K562 (cell line): ENCODE measurements around the gene UCN. TPM values are rescaled to one million over a fixed set of nuclear protein-coding genes. Genes with fewer than 3 reads are reported as not detected.
A peak's percentile ranks its signal among the peaks of the same experiment; 100 is the strongest.

Experiments used
- CAMTA2 ChIP-seq: fragments of 250-450 bp; sonication (Bioruptor Pico); conservative IDR thresholded peaks from 2 replicates; pipeline ENCODE4 v1.5.1; 2022
- ELF2 ChIP-seq: fragments of 250-450 bp; sonication (Bioruptor Pico); IDR thresholded peaks from 2 replicates; pipeline ENCODE4 v1.5.0; 2021; ENCODE audit warnings: mild to moderate bottlenecking
- FUS ChIP-seq: fragments of 200-400 bp; formaldehyde crosslinking; optimal IDR thresholded peaks from 2 replicates; pipeline ENCODE3; 2017; ENCODE audit warnings: low read depth, low read length
- GABPA ChIP-seq: fragments of 200-800 bp; sonication (Bioruptor generic); conservative IDR thresholded peaks from 2 replicates; pipeline ENCODE4 v1.6.1; 2016; ENCODE audit warnings: low read depth, missing genetic modification characterization, missing compliant biosample characterization
- HMG20A ChIP-seq: fragments of 450-650 bp; formaldehyde crosslinking; conservative IDR thresholded peaks from 2 replicates; pipeline ENCODE4 v1.4.0; 2020; ENCODE audit warnings: mild to moderate bottlenecking, mixed read lengths
- LCOR ChIP-seq: sonication (generic); formaldehyde crosslinking; IDR thresholded peaks from 2 replicates; pipeline ENCODE4 v1.8.0; 2022; ENCODE audit warnings: mild to moderate bottlenecking, missing genetic modification reagents
- MAZ ChIP-seq, 2 experiments: fragments of 450-650 bp in 1 of 2; sonication (generic) in 1 of 2; formaldehyde crosslinking; IDR thresholded peaks in 1 of 2; conservative IDR thresholded peaks in 1 of 2; 2 replicates each; pipeline versions ENCODE4 v1.4.0 to v1.5.0; 2020; ENCODE audit warnings: mild to moderate bottlenecking in 1 of 2, missing genetic modification reagents in 1 of 2
- PHF21A ChIP-seq: fragments of 450-650 bp; IDR thresholded peaks from 2 replicates; pipeline ENCODE4 v1.6.1; 2017; ENCODE audit warnings: low read depth, borderline replicate concordance
- TFE3 ChIP-seq: fragments of 450-650 bp; formaldehyde crosslinking; IDR thresholded peaks from 2 replicates; pipeline ENCODE4 v1.4.0; 2020; ENCODE audit warnings: mild to moderate bottlenecking, mixed read lengths
- YY1 ChIP-seq, 3 experiments: IDR thresholded peaks; 2 replicates each; pipeline ENCODE4 v1.6.1; 2011; ENCODE audit warnings: low read length in 2 of 3, mild to moderate bottlenecking in 2 of 3, moderate library complexity in 2 of 3, borderline replicate concordance in 1 of 3, control low read depth in 1 of 3, low read depth in 1 of 3; ENCODE audit not compliant: insufficient read depth in 3 of 3, insufficient replicate concordance in 2 of 3, control insufficient read depth in 1 of 3, insufficient read length in 1 of 3; ENCODE audit errors: extremely low read depth in 1 of 3
- ZNF23 ChIP-seq: fragments of 250-450 bp; sonication (Bioruptor Pico); IDR thresholded peaks from 2 replicates; pipeline ENCODE4 v1.4.0; 2020; ENCODE audit warnings: mild to moderate bottlenecking
- polyA plus RNA-seq, 8 experiments: library from polyadenylated mRNA; depleted of rRNA in 4 of 8; stranded (reverse) in 5 of 8; unstranded in 3 of 8; fragments of >200 nt; fragmentation: Nextera tagmentation in 2 of 8; fragmentation: Illumina TruSeq in 1 of 8; extraction: Ambion mirVana in 2 of 8; extraction: Trizol in 1 of 8; gene quantifications; 2 replicates each; pipeline versions ENCODE4 v1.2.1 to v1.2.3, GENCODE V29; 2011 to 2014; ENCODE audit warnings: inconsistent platforms in 1 of 8, missing spikeins in 1 of 8
- total RNA-seq, 7 experiments: library from RNA; depleted of rRNA in 6 of 7; stranded (reverse); fragments of >200 nt in 6 of 7; fragmentation: Illumina TruSeq in 2 of 7; extraction: Trizol in 2 of 7; gene quantifications; 2 replicates each; pipeline versions ENCODE4 v1.2.1 to v1.2.3, GENCODE V29; 2011 to 2021; ENCODE audit warnings: low replicate concordance in 1 of 7
- TF ChIP-seq, protein P1 (sequence below): sonication (generic); formaldehyde crosslinking; IDR thresholded peaks from 2 replicates; pipeline ENCODE4 v1.8.1; 2023; ENCODE audit warnings: mild to moderate bottlenecking, missing genetic modification reagents
- TF ChIP-seq, protein P2 (sequence below): fragments of 450-650 bp; IDR thresholded peaks from 2 replicates; pipeline ENCODE4 v1.6.1; 2016; ENCODE audit warnings: low read depth, mild to moderate bottlenecking, moderate library complexity
- TF ChIP-seq, protein P3 (sequence below), 2 experiments: IDR thresholded peaks; 2 replicates each; pipeline ENCODE4 v1.6.1; 2011; ENCODE audit warnings: borderline replicate concordance in 1 of 2, control low read depth in 1 of 2, low read depth in 1 of 2, low read length in 1 of 2, mild to moderate bottlenecking in 1 of 2, mixed read lengths in 1 of 2, moderate library complexity in 1 of 2; ENCODE audit not compliant: insufficient read depth in 1 of 2, insufficient read length in 1 of 2, poor library complexity in 1 of 2, severe bottlenecking in 1 of 2; ENCODE audit errors: extremely low read depth in 1 of 2

The UCN gene
- total and polyA plus RNA-seq, 9 of the 15 experiments (the other 6 are each of a cell fraction or from before 2014, with no cell fraction given), result 0.10 to 2.7 (median 0.43) TPM

- TF ChIP-seq TFE3 (CRISPR knock-in tag) (peak; percentile 87), CAMTA2 (0 out of 2 replicates have a peak, but pooled peaks have one; percentile 79), LCOR (CRISPR knock-in tag) (peak; percentile 77), YY1 (IDR thresholded peaks at IDR 0.05; ENCODE audit: borderline replicate concordance in 1 of 3, control insufficient read depth in 1 of 3, extremely low read depth in 1 of 3, insufficient read depth in 3 of 3, insufficient read length in 1 of 3, insufficient replicate concordance in 2 of 3, low read depth in 1 of 3, low read length in 2 of 3) (peak in 2 of 3 experiments; percentile 56 to 84), FUS (no peak), ELF2 (CRISPR knock-in tag) (peak; percentile 75), MAZ (CRISPR knock-in tag; conservative IDR thresholded peaks at IDR 0.05 in 1 of 2, IDR thresholded peaks at IDR 0.05 in 1 of 2) (peak in 1 of 2 experiments; percentile 73), ZNF23 (CRISPR knock-in tag) (0 out of 2 replicates have a peak, but pooled peaks have one; percentile 40), HMG20A (CRISPR knock-in tag) (no peak), GABPA (tag) (peak; percentile 94), PHF21A (no peak)
- TF ChIP-seq, protein P1, sequence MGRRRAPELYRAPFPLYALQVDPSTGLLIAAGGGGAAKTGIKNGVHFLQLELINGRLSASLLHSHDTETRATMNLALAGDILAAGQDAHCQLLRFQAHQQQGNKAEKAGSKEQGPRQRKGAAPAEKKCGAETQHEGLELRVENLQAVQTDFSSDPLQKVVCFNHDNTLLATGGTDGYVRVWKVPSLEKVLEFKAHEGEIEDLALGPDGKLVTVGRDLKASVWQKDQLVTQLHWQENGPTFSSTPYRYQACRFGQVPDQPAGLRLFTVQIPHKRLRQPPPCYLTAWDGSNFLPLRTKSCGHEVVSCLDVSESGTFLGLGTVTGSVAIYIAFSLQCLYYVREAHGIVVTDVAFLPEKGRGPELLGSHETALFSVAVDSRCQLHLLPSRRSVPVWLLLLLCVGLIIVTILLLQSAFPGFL (CRISPR knock-in tag), result no peak
- TF ChIP-seq, protein P2, sequence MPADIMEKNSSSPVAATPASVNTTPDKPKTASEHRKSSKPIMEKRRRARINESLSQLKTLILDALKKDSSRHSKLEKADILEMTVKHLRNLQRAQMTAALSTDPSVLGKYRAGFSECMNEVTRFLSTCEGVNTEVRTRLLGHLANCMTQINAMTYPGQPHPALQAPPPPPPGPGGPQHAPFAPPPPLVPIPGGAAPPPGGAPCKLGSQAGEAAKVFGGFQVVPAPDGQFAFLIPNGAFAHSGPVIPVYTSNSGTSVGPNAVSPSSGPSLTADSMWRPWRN, result peak; percentile 63; the same call in 1 of the 2 replicates
- TF ChIP-seq, protein P3, sequence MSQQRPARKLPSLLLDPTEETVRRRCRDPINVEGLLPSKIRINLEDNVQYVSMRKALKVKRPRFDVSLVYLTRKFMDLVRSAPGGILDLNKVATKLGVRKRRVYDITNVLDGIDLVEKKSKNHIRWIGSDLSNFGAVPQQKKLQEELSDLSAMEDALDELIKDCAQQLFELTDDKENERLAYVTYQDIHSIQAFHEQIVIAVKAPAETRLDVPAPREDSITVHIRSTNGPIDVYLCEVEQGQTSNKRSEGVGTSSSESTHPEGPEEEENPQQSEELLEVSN (IDR thresholded peaks at IDR 0.05; ENCODE audit: borderline replicate concordance in 1 of 2, extremely low read depth in 1 of 2, insufficient read depth in 1 of 2, insufficient read length in 1 of 2, low read depth in 1 of 2, low read length in 1 of 2, poor library complexity in 1 of 2, severe bottlenecking in 1 of 2), result peak; percentile 46 to 59
- TF ChIP-seq, all 486 proteins: peak for 161
These were observed 14.7 kb upstream of the UCN start, which contains the start of gene MPV17 (continued) for GRCh38 chr2:27322766-27323595.
